K562 (cell line): ENCODE data around the gene STAB1. TPM values are rescaled to one million over a fixed set of nuclear protein-coding genes. Genes with fewer than 3 reads are reported as not detected.

Experiments
- AFF4 ChIP-seq: sonication (generic); formaldehyde crosslinking; IDR thresholded peaks from 2 replicates; pipeline ENCODE4 v1.8.0; 2023; ENCODE audit warnings: mild to moderate bottlenecking, missing genetic modification reagents
- ASH1L ChIP-seq: fragments of 450-650 bp; IDR thresholded peaks from 2 replicates; pipeline ENCODE4 v1.6.1; 2018; ENCODE audit warnings: borderline replicate concordance, mild to moderate bottlenecking, low read depth; ENCODE audit not compliant: partially characterized antibody
- CBFA2T3 ChIP-seq: fragments of 450-650 bp; IDR thresholded peaks from 2 replicates; pipeline ENCODE4 v1.6.1; 2017
- CHAMP1 ChIP-seq: fragments of 450-650 bp; IDR thresholded peaks from 2 replicates; pipeline ENCODE4 v1.6.1; 2016; ENCODE audit warnings: mild to moderate bottlenecking
- ELF4 ChIP-seq: fragments of 450-650 bp; formaldehyde crosslinking; IDR thresholded peaks from 2 replicates; pipeline ENCODE4 v1.4.0; 2022; ENCODE audit warnings: missing genetic modification characterization
- FOSL1 ChIP-seq: fragments of 200-800 bp; sonication (Bioruptor generic); conservative IDR thresholded peaks from 2 replicates; pipeline ENCODE4 v1.6.1; 2016; ENCODE audit warnings: missing genetic modification characterization, missing compliant biosample characterization
- KLF13 ChIP-seq: fragments of 450-650 bp; IDR thresholded peaks from 2 replicates; pipeline ENCODE4 v1.6.1; 2016; ENCODE audit warnings: missing genetic modification characterization, low read depth, mild to moderate bottlenecking, missing compliant biosample characterization, moderate library complexity, borderline replicate concordance
- MTF1 ChIP-seq: fragments of 250-450 bp; sonication (Bioruptor Pico); IDR thresholded peaks from 2 replicates; pipeline ENCODE4 v1.9.0; 2021; ENCODE audit warnings: moderate library complexity, mild to moderate bottlenecking, inconsistent platforms, borderline replicate concordance
- NR1H2 ChIP-seq: sonication (generic); formaldehyde crosslinking; IDR thresholded peaks from 2 replicates; pipeline ENCODE4 v1.4.0; 2020; ENCODE audit warnings: mild to moderate bottlenecking, missing genetic modification reagents
- NR4A1 ChIP-seq, 2 experiments: fragments of 250-450 bp in 1 of 2; fragments of 450-650 bp in 1 of 2; sonication (Bioruptor Pico) in 1 of 2; IDR thresholded peaks; 2 replicates each; pipeline versions ENCODE4 v1.4.0 to v1.6.1; 2016 to 2020; ENCODE audit warnings: mild to moderate bottlenecking in 2 of 2, missing compliant biosample characterization in 1 of 2, missing genetic modification characterization in 1 of 2, moderate library complexity in 1 of 2
- RB1 ChIP-seq: fragments of 450-650 bp; IDR thresholded peaks from 2 replicates; pipeline ENCODE4 v1.6.1; 2017; ENCODE audit warnings: low read depth, mild to moderate bottlenecking
- SPI1 ChIP-seq: IDR thresholded peaks from 2 replicates; pipeline ENCODE4 v1.6.1; 2011; ENCODE audit warnings: low read depth, low read length, control low read depth, borderline replicate concordance
- THAP12 ChIP-seq: fragments of 250-450 bp; sonication (Bioruptor Pico); IDR thresholded peaks from 2 replicates; pipeline ENCODE4 v1.9.0; 2021; ENCODE audit warnings: mild to moderate bottlenecking, inconsistent platforms
- TSC22D4 ChIP-seq: fragments of 450-650 bp; IDR thresholded peaks from 2 replicates; pipeline ENCODE4 v1.6.1; 2016; ENCODE audit warnings: missing genetic modification characterization, missing biosample characterization, control low read depth
- U2AF2 ChIP-seq: fragments of 200-400 bp; formaldehyde crosslinking; optimal IDR thresholded peaks from 2 replicates; pipeline ENCODE3; 2017; ENCODE audit warnings: low read depth, mild to moderate bottlenecking, low read length
- ZBTB8A ChIP-seq: fragments of 450-650 bp; IDR thresholded peaks from 2 replicates; pipeline ENCODE4 v1.6.1; 2018; ENCODE audit warnings: mild to moderate bottlenecking, moderate library complexity; ENCODE audit not compliant: partially characterized antibody
- ZFP30 ChIP-seq: fragments of 250-450 bp; sonication (Bioruptor Pico); IDR thresholded peaks from 2 replicates; pipeline ENCODE4 v1.8.0; 2022; ENCODE audit warnings: moderate library complexity, mild to moderate bottlenecking, inconsistent platforms, borderline replicate concordance
- ZNF551 ChIP-seq: fragments of 250-450 bp; sonication (Bioruptor Pico); IDR thresholded peaks from 2 replicates; pipeline ENCODE4 v1.5.0; 2021; ENCODE audit warnings: mild to moderate bottlenecking, moderate library complexity
- ZNF79 ChIP-seq: fragments of 250-450 bp; sonication (Bioruptor Pico); IDR thresholded peaks from 2 replicates; pipeline ENCODE4 v1.4.0; 2020; ENCODE audit warnings: low read depth, mild to moderate bottlenecking, moderate library complexity
- polyA plus RNA-seq, 8 experiments: library from polyadenylated mRNA; depleted of rRNA in 4 of 8; stranded (reverse) in 5 of 8; unstranded in 3 of 8; fragments of >200 nt; fragmentation: Nextera tagmentation in 2 of 8; fragmentation: Illumina TruSeq in 1 of 8; extraction: Ambion mirVana in 2 of 8; extraction: Trizol in 1 of 8; gene quantifications; 2 replicates each; pipeline versions ENCODE4 v1.2.1 to v1.2.3, GENCODE V29; 2011 to 2014; ENCODE audit warnings: inconsistent platforms in 1 of 8, missing spikeins in 1 of 8
- total RNA-seq, 7 experiments: library from RNA; depleted of rRNA in 6 of 7; stranded (reverse); fragments of >200 nt in 6 of 7; fragmentation: Illumina TruSeq in 2 of 7; extraction: Trizol in 2 of 7; gene quantifications; 2 replicates each; pipeline versions ENCODE4 v1.2.1 to v1.2.3, GENCODE V29; 2011 to 2021; ENCODE audit warnings: low replicate concordance in 1 of 7

STAB1 gene
- total and polyA plus RNA-seq, 9 of the 15 experiments (the other 6 are each of a cell fraction or from before 2014, with no cell fraction given) = 0.20 to 3.9 (median 1.2) TPM

- peak; percentile 50; the same call in 1 of the 2 replicates for TF ChIP-seq THAP12 (CRISPR knock-in tag)
- no peak for TF ChIP-seq ZNF551 (CRISPR knock-in tag)
- no peak for TF ChIP-seq TSC22D4 (tag)
- TF ChIP-seq SPI1 = no peak
- TF ChIP-seq ZNF79 = no peak
- TF ChIP-seq AFF4 = 0 out of 2 replicates have a peak, but pooled peaks have one; percentile 25
- no peak for TF ChIP-seq NR4A1 (CRISPR knock-in tag; IDR thresholded peaks at IDR 0.05)
- TF ChIP-seq NR4A1 (tag; IDR thresholded peaks at IDR 0.05) = no peak
- peak; percentile 79; the same call in 1 of the 2 replicates for TF ChIP-seq KLF13 (tag)
- peak; percentile 75 for TF ChIP-seq ASH1L
- TF ChIP-seq MTF1 = no peak
- no peak for TF ChIP-seq FOSL1 (tag)
- 0 out of 2 replicates have a peak, but pooled peaks have one; percentile 17 for TF ChIP-seq ELF4 (CRISPR knock-in tag)
- no peak for TF ChIP-seq ZFP30 (CRISPR knock-in tag)
- TF ChIP-seq U2AF2 = no peak
- TF ChIP-seq CBFA2T3 = no peak
- TF ChIP-seq RB1 = no peak; the same call in 1 of the 2 replicates
- TF ChIP-seq ZBTB8A = no peak
- no peak for TF ChIP-seq NR1H2 (CRISPR knock-in tag)
- TF ChIP-seq CHAMP1 = no peak
Observed at GRCh38 chr3:52536369-52537164, 41.4 kb downstream of the STAB1 start, which contains the start of gene UQCC5 (continued).
